MCF 10A (cell line): ENCODE results near the gene RIN2. TPM values are rescaled to one million over a fixed set of nuclear protein-coding genes. Genes with fewer than 3 reads are reported as not detected.

Source experiments
- BruUV-seq: library from RNA; stranded (reverse); fragments of 400-500 nt; replicated peaks from 2 replicates; lab custom pipeline; 2021; lab: Mats Ljungman, UMichigan
- CTCF ChIA-PET: fragments of 300-600 bp; sonication (Branson Sonifier 250); formaldehyde crosslinking; extraction: SDS; loops from one replicate; lab custom pipeline; 2021; ENCODE audit warnings: antibody characterized with exemption, inconsistent platforms; lab: Yijun Ruan, JAX
- POLR2A ChIA-PET: fragments of 300-600, 350-650 bp; sonication (Branson Sonifier 250); formaldehyde crosslinking; extraction: SDS; loops from one replicate; lab custom pipeline; 2020; ENCODE audit warnings: antibody characterized with exemption, inconsistent platforms; lab: Yijun Ruan, JAX
- DNase-seq: peaks from one replicate; pipeline ENCODE4 v3.0.0-alpha.2; 2018; ENCODE audit not compliant: unreplicated experiment
- H3K27ac Mint-ChIP-seq: one replicate; pipeline ENCODE4 v1.8.0; 2022; ENCODE audit warnings: mild to moderate bottlenecking, low read depth, mixed read lengths; ENCODE audit not compliant: unreplicated experiment
- H3K27me3 Mint-ChIP-seq: one replicate; pipeline ENCODE4 v1.8.0; 2022; ENCODE audit warnings: mixed read lengths; ENCODE audit not compliant: insufficient read depth, unreplicated experiment
- H3K36me3 Mint-ChIP-seq: one replicate; pipeline ENCODE4 v1.8.0; 2022; ENCODE audit warnings: mild to moderate bottlenecking, moderate library complexity, mixed read lengths; ENCODE audit not compliant: insufficient read depth, unreplicated experiment
- H3K4me1 Mint-ChIP-seq: one replicate; pipeline ENCODE4 v1.8.0; 2022; ENCODE audit warnings: mixed read lengths; ENCODE audit not compliant: insufficient read depth, unreplicated experiment
- H3K4me3 Mint-ChIP-seq: one replicate; pipeline ENCODE4 v1.8.0; 2022; ENCODE audit warnings: mild to moderate bottlenecking, moderate library complexity, mixed read lengths; ENCODE audit not compliant: unreplicated experiment
- H3K9me3 Mint-ChIP-seq: one replicate; pipeline ENCODE4 v1.8.0; 2022; ENCODE audit warnings: mixed read lengths; ENCODE audit not compliant: unreplicated experiment
- intact Hi-C: fragments of 100-400 bp; cut with micrococcal nuclease; formaldehyde crosslinking; loops from 2 replicates; pipeline ENCODE4 v1.14.1; 2022
- total RNA-seq: library from RNA; stranded (reverse); gene quantifications from 2 replicates; pipeline ENCODE4 v1.2.3, GENCODE V29; 2022
- TF ChIP-seq, protein P1 (sequence below): fragments of 200-600 bp; IDR thresholded peaks from one replicate; pipeline ENCODE4 v1.8.0; 2022; ENCODE audit warnings: antibody characterized with exemption, mild to moderate bottlenecking; ENCODE audit not compliant: unreplicated experiment

The RIN2 gene
- total RNA-seq, 1 experiment from 2014 or later: 23.9 TPM

DNA sequence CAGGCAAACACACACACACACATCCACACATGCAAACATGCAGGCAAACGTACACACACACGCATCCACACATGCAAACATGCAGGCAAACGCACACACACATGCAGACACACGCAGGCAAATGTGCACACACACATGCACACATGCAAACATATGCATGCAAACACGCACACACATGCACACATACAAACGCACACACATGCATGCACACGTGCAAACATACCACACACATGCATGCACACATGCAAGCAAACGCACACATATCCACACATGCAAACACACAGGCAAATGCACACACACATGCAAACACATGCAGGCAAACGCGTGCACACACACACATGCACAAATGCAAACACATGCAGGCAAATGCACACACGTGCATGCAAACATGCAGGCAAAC is 46.9 kb upstream of the RIN2 start:
- Mint-ChIP-seq H3K4me1 (no peaks in the 10 kb centered on the region), H3K4me3 (no peak overlapping the region), H3K27me3 (no peaks in the 10 kb centered on the region), H3K36me3 (no peaks in the 10 kb centered on the region), H3K27ac (no peak overlapping the region), H3K9me3 (no peaks in the 10 kb centered on the region)
- no TSS peak for BruUV-seq
- POLR2A ChIA-PET: no interaction called here
- CTCF ChIA-PET: no interaction called here
- TF ChIP-seq, protein P1, sequence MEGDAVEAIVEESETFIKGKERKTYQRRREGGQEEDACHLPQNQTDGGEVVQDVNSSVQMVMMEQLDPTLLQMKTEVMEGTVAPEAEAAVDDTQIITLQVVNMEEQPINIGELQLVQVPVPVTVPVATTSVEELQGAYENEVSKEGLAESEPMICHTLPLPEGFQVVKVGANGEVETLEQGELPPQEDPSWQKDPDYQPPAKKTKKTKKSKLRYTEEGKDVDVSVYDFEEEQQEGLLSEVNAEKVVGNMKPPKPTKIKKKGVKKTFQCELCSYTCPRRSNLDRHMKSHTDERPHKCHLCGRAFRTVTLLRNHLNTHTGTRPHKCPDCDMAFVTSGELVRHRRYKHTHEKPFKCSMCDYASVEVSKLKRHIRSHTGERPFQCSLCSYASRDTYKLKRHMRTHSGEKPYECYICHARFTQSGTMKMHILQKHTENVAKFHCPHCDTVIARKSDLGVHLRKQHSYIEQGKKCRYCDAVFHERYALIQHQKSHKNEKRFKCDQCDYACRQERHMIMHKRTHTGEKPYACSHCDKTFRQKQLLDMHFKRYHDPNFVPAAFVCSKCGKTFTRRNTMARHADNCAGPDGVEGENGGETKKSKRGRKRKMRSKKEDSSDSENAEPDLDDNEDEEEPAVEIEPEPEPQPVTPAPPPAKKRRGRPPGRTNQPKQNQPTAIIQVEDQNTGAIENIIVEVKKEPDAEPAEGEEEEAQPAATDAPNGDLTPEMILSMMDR: no peak
- no peak for DNase-seq
- intact Hi-C loops: no loop called here

DNA sequence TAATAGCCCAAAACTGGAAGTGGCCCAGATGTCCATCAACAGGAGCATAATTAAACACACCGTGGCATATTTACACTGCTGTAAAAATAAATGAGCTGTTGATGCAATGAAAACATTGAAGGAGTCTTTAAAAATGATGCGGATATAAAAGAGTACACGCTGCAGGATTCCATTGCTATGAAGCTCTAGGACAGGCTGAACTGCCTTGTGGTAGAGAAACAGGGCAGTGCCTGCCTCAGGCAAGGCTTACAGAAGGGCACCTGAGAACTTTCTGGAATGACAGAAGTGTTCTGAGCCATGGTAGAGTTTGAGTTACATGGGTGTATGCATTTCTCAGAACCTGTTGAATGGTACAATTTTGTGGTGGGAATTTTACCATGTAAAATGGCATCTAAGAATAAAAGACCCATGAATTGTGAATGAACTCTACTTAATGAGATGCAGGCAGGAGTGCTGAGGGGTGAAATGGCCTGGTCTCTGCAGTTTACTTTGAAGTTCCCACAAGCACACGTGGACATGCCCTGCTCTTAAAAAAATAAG is 45.3 kb upstream of the RIN2 start:
- H3K36me3 Mint-ChIP-seq: no peaks in the 10 kb centered on the region
- no peaks in the 10 kb centered on the region for H3K4me1 Mint-ChIP-seq
- POLR2A ChIA-PET: interaction anchor here (1.0 kb wide), 1 partner anchor 46 kb away, joined by 3 read pairs; no protein-coding TSS in a partner anchor
- BruUV-seq: no TSS peak
- TF ChIP-seq, protein P1: no peak
- H3K4me3 Mint-ChIP-seq: no peak overlapping the region
- intact Hi-C loops: no loop called here
- H3K9me3 Mint-ChIP-seq: no peaks in the 10 kb centered on the region
- no peaks in the 10 kb centered on the region for H3K27me3 Mint-ChIP-seq
- no peak overlapping the region for H3K27ac Mint-ChIP-seq
- DNase-seq: no peak
- CTCF ChIA-PET: interaction anchor here (2.8 kb wide), 1 partner anchor 20 kb away, joined by 15 read pairs; no protein-coding TSS in a partner anchor

DNA sequence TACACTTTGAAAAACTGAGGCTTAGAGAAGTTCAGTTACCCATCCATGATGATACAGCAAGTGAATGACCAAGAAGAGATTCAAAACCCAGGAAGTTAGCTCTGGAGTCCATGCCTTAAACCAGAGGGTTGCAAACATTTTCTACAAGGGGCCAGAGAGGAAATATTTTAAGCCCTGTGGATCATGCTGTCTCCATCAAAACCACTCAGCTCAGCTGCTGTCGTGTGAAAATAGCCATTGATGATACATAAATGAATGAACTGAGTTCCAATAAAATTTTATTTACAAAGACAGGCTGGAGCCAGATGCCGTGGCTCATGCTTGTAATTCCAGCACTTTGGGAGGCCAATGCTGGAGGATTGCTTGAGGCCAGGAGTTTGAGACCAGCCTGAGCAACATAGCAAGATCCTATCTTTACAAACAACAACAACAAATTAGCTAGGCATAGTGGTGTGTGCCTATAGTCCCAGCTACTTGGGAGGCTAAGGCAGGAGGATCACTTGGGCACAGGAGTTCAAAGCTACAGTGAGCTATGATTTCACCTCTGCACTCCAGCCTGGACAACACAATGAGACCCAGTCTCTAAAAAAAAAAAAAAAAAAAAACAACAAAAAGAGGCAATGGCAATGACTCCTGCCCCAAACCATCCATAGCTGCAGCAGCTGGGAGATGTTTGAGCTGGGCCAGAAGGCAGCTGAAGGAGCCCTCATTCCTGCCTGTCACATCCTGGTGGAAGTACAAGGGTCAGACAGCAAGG is 44.1 kb upstream of the RIN2 start:
- H3K27ac Mint-ChIP-seq: no peak overlapping the region
- no peaks in the 10 kb centered on the region for H3K36me3 Mint-ChIP-seq
- intact Hi-C loops: no loop called here
- no TSS peak for BruUV-seq
- H3K9me3 Mint-ChIP-seq: no peaks in the 10 kb centered on the region
- TF ChIP-seq, protein P1: no peak
- ChIA-PET POLR2A (interaction anchor here (0.6 to 1.1 kb wide), 4 partner anchors 9 to 338 kb away, joined by 3 read pairs; partner anchors contain the start of genes CFAP61 and CRNKL1), CTCF (interaction anchor here (1.4 to 2.8 kb wide), 3 partner anchors 21 to 114 kb away, joined by 3 to 15 read pairs (median 5); no protein-coding TSS in a partner anchor)
- H3K27me3 Mint-ChIP-seq: no peaks in the 10 kb centered on the region
- H3K4me3 Mint-ChIP-seq: no peak overlapping the region
- no peak for DNase-seq
- no peaks in the 10 kb centered on the region for H3K4me1 Mint-ChIP-seq

DNA sequence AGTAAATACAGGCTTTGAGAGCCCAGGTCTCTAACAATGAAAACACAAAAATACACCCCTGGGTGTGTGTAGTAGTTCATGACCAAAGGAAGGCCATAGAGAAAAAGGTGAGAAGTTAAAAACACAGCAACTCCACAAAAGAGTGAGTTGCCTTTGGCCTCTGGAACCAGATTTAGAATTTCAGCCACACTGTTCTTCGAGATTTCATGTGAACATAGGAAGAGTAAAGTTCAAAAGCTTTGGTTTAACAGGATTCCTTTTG is 43.5 kb upstream of the RIN2 start:
- Mint-ChIP-seq H3K4me3 (no peak overlapping the region), H3K9me3 (no peaks in the 10 kb centered on the region), H3K36me3 (no peaks in the 10 kb centered on the region), H3K4me1 (no peaks in the 10 kb centered on the region), H3K27me3 (no peaks in the 10 kb centered on the region), H3K27ac (no peak overlapping the region)
- POLR2A ChIA-PET: interaction anchor here (1.0 to 1.1 kb wide), 2 partner anchors 21 to 338 kb away, joined by 3 read pairs; partner anchors contain the start of genes CFAP61 and CRNKL1
- DNase-seq: no peak
- TF ChIP-seq, protein P1: no peak
- CTCF ChIA-PET: interaction anchor here (0.8 to 1.7 kb wide), 5 partner anchors 8 to 113 kb away, joined by 3 to 20 read pairs (median 5); no protein-coding TSS in a partner anchor
- no TSS peak for BruUV-seq
- intact Hi-C loops: no loop called here
